ENCODE measurements around the gene PEX10.

DNA sequence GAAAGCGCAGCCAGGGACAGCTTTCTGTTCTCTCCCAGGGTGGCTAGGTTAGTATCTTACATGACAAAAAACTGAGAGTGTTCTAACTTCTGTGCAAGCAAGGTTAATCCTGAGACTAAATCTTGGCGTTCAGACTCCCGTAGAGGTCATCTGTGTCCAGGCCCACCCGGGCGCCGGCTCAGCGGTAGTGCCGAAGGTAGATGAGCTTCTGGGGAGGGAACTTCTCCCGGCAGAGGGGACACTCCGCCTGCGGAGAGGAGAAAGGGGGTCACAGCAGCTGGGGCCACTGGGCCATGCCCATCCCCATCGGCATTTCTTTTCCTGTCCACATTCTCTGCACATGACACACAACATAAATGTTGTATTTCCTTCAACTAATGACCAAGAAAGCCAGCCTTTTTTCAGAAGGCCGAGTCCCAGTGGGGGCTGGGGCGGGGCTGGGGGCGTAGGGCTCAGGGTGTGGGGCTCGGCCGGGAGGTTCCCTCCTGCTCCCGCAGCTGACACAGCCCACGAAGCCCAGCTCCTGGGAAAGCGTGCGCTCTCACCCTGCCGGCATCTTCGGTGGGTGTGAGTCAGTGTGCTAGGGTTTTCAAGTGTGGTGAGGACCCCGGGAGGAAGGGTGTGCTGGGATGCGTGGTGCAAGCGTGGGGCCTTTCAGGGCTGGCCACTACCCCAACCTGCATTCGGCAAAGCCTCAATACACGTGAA, 6.6 kb downstream of the PEX10 start:
- TF ChIP-seq CTCF (IDR thresholded peaks at IDR 0.05) (no peak), POLR2A (IDR thresholded peaks at IDR 0.05) (no peak)
